Fibroblast of pulmonary artery (primary cell): ENCODE results near the gene ZSWIM6.

Experiments used
- DNase-seq: peaks from one replicate; pipeline ENCODE4 v3.0.0-alpha.2; 2010; ENCODE audit warnings: low read depth
- H3K4me3 ChIP-seq: replicated peaks from 2 replicates; pipeline ENCODE4 v1.5.1; 2011; ENCODE audit warnings: low read depth, mild to moderate bottlenecking, control low read depth, low read length, moderate library complexity
- TF ChIP-seq, protein P1 (sequence below): IDR thresholded peaks from 2 replicates; pipeline ENCODE4 v1.5.1; 2011; ENCODE audit warnings: mild to moderate bottlenecking, control low read depth, low read length, inconsistent platforms; ENCODE audit errors: missing control alignments

ZSWIM6 gene

DNA sequence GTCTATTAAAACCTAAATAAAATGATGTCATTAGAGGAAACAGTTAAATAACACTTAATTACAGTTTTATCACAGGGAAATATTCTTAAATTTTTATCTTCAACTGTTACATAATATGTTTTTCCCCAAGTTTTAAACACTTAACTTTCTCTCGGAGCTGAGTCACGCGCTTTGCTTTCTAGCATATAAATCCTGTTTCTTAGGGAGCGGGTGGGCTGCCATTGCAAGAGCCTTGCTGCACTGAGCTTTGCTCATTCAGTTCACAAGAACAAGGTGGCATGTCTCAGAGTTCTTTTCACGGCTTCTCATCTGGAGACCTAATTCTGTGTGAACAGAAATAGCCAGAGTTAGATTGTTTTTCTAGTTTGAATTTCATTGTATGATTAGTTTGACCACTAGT, 166.1 kb downstream of the ZSWIM6 start:
- TF ChIP-seq, protein P1, sequence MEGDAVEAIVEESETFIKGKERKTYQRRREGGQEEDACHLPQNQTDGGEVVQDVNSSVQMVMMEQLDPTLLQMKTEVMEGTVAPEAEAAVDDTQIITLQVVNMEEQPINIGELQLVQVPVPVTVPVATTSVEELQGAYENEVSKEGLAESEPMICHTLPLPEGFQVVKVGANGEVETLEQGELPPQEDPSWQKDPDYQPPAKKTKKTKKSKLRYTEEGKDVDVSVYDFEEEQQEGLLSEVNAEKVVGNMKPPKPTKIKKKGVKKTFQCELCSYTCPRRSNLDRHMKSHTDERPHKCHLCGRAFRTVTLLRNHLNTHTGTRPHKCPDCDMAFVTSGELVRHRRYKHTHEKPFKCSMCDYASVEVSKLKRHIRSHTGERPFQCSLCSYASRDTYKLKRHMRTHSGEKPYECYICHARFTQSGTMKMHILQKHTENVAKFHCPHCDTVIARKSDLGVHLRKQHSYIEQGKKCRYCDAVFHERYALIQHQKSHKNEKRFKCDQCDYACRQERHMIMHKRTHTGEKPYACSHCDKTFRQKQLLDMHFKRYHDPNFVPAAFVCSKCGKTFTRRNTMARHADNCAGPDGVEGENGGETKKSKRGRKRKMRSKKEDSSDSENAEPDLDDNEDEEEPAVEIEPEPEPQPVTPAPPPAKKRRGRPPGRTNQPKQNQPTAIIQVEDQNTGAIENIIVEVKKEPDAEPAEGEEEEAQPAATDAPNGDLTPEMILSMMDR = no peak

DNA sequence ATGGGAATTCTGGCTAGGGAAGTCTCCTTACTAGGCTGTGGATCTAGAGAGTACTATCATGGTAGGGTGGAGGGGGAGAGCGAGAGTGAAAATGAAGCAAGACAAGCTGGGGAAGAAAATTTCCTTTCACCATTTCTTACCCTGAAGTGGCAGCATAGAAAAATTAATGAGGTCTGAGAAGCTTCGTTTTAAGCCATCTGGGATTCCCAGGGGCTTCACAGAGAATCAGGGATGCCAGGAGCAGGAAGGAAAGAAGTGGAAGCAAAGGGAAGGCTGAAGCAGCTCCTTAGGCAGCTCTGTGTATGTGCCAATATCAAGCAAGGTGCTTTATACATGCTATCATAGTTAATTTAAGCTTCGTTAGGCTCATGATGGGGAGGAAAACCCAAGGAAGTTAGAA, 169.9 kb downstream of the ZSWIM6 start:
- DNase-seq = no peak
- no peak overlapping the region for H3K4me3 ChIP-seq
- TF ChIP-seq, protein P1 = no peak

More for the DNA sequence above, 166.1 kb downstream of the ZSWIM6 start:
- H3K4me3 ChIP-seq = no peak overlapping the region
- no peak for DNase-seq

DNA sequence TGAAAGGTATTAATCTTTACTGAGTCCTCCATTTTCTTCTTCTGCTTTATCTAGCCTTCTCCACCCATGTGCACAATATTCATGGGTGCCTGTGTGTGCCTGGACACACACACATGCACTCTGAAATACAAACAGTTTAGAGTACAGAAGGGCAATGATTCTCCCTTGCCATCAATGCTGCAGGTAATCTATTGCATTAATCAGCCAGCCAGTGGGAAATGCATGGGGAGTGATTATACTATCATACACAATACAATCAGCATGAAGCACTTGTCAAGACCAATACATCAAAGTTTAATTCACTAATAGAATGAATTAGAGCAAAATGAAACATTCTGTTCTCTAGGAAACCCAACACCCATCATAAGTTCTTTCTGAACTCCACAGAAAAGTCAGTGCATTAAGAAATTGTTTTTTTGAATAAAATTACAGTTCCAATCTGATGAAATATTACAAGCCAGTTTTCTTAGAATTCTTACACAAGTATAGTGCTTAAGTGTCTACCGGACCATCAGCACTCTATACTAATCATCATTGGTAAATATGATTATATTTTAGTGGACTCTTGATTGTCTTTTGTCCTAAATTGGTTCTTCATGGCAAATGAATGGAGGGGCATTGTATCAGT, 172.2 kb downstream of the ZSWIM6 start:
- TF ChIP-seq, protein P1 = no peak
- no peak for DNase-seq
- H3K4me3 ChIP-seq = no peak overlapping the region

DNA sequence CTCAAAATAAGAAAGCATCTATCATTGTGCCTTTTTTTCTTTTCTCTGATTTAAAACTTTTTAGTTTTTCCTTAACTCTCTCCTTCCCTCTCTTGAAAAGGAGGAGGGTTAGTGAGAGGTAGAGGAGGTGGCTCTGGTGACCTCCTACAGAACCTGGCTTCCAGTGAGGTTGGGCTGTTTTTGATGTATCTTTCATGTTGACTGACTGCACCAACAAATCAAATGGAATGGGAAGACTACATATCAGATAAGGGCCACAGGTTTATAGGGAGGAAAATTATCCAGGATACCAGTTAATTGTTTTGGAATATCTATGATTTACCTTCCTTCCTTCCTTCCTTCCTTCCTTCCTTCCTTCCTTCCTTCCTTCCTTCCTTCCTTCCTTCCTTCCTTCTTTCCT, 173.2 kb downstream of the ZSWIM6 start:
- TF ChIP-seq, protein P1 = no peak
- no peak overlapping the region for H3K4me3 ChIP-seq
- DNase-seq = no peak

DNA sequence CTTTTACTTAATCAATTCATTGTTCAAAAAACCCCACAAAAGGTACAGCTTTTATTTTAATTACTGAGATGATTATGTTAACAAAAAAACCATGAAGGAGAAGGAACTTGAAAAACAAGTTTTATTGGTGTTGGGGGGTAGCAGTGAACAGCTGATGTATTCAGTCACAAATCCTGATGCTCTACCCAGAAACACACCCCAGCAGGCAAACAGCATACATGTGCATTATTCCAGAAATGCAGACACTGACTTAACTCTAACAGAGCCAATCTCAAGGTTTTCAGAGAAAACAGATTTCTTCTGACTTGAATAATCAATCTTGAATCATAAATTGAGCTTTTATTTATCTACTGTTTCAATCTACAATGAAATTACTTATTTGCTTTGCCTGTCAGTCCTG, 175.2 kb downstream of the ZSWIM6 start:
- no peak overlapping the region for H3K4me3 ChIP-seq
- TF ChIP-seq, protein P1 = no peak
- DNase-seq = no peak

DNA sequence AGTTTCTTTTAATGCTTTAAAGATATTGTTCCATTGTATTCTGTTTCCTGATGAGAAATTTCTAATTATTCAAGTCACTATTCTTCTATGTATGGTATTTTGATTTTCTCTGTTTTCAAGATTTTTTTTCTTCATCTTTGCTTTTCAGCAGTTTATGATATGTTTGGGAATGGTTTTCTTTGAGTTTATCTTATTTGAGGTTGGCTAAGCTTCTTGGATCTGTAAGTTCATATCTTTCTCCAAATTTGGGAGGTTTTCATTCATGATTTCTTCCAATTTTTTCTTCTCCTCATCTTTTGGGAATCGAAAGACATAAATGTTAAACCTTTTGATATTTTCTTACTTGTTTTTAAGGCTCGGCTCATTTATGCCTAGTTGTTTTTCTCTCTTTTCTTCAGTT, 184.9 kb downstream of the ZSWIM6 start:
- TF ChIP-seq, protein P1 = no peak
- no peak for DNase-seq
- H3K4me3 ChIP-seq = no peak overlapping the region

DNA sequence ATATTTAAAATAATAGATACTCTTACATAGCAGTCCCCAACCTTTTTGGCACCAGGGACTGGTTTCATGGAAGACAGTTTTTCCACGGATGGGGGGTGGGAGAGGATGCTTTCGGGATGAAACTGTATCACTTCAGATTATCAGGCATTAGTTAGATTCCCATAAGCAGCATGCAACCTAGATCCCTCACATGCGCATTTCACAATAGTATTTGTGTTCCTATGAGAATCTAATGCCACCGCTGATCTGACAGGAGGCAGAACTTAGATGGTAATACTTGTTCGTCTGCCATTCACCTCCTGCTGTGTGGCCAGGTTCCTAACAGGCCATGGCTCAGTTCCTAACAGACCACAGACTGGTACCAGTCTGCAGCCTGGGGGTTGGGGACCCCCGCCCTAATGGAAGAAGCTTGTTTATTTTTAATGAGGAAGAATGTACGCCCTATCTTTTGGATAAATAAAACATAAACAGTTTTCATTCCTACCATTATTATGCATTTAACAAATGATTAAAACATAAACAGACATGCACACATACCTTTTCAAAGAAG, 187.7 kb downstream of the ZSWIM6 start:
- TF ChIP-seq, protein P1 = no peak
- no peak for DNase-seq

More for the DNA sequence above, 187.7 kb downstream of the ZSWIM6 start:
- H3K4me3 ChIP-seq = no peak overlapping the region
